ENCODE measurements around the gene SREBF2.

The SREBF2 gene

DNA sequence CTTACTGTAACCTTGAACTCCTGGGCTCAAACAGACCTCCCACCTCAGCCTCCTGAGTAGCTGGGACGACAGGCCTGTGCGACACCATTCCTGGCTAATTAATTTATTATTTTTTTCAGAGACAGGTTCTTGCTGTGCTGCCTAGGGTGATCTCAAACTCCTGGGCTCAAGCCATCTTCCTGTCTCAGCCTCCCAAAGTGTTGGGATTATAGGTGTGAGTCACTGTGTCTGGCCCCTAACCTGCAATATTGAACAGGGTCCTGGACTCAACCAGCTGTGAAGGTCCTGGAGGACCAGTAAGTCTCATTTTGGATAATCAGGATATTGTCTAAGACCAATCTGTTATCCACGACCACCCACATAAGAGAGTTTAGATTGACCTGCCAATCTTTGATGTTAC is 17.2 kb upstream of the SREBF2 start:
- DNase-seq (ENCODE audit: low spot score) = no peak
- TF ChIP-seq, protein P1, sequence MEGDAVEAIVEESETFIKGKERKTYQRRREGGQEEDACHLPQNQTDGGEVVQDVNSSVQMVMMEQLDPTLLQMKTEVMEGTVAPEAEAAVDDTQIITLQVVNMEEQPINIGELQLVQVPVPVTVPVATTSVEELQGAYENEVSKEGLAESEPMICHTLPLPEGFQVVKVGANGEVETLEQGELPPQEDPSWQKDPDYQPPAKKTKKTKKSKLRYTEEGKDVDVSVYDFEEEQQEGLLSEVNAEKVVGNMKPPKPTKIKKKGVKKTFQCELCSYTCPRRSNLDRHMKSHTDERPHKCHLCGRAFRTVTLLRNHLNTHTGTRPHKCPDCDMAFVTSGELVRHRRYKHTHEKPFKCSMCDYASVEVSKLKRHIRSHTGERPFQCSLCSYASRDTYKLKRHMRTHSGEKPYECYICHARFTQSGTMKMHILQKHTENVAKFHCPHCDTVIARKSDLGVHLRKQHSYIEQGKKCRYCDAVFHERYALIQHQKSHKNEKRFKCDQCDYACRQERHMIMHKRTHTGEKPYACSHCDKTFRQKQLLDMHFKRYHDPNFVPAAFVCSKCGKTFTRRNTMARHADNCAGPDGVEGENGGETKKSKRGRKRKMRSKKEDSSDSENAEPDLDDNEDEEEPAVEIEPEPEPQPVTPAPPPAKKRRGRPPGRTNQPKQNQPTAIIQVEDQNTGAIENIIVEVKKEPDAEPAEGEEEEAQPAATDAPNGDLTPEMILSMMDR (IDR thresholded peaks at IDR 0.05; ENCODE audit: extremely low read depth, missing control alignments) = no peak

DNA sequence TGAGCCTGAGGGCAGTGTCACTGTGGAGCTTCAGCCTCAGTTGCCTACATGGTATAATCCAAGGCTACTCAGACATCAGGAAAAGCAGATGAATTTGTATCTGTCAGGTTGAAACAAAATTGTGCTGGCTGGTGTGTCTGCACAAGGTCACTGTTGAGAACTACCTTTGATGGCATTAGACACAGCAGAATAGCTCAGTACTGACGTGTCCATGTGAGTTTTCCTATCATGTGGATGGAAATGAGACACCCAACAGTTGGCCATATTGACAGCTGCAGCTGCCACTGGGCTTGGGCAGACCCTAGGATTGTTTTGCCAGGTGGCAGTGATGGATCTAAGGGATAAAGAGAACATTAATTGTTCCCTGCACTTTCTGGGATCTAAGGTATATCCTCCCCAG is 16.7 kb upstream of the SREBF2 start:
- no peak for DNase-seq (ENCODE audit: low spot score)

DNA sequence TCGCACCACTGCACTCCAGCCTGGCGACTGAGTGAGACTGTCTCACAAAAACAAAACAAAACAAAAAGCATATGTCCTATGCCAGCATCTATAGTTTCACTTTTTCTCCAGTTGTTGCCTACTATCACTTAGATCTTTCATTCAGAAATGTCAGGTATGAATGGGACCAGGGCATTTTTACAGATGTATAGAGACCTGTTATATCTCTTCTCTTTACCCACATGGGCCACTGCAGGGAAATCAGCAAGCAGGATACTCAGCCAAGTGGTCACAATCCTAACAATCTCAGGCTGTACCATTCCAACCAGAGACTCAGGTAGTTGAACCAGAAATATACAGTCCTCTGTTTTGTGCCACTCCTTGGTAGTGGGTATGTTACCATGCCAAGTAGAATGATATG is 16.0 kb upstream of the SREBF2 start:
- TF ChIP-seq, protein P1 (IDR thresholded peaks at IDR 0.05; ENCODE audit: extremely low read depth, missing control alignments) = no peak
- no peak for DNase-seq (ENCODE audit: low spot score)

More for the DNA sequence above, 16.7 kb upstream of the SREBF2 start:
- TF ChIP-seq, protein P1 (IDR thresholded peaks at IDR 0.05; ENCODE audit: extremely low read depth, missing control alignments) = no peak

DNA sequence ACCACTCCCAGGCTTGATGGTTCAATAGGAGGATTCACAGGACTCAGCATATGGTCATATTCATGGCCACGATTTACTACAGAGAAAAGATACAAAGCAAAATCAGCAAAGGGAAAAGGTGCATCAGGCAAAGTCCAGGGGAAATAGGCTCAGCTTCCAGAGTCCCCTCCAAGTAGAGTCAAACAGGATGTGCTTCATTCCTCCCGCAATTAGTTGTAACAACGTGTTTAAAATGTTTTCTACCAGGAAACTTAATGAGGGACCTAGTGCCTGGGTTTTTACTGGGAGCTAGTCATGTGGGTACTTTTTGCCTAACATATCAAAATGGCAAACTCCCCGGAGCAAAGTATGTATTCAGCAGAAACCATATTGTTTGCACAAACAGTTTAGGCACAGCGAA is 14.9 kb upstream of the SREBF2 start:
- TF ChIP-seq, protein P1 (IDR thresholded peaks at IDR 0.05; ENCODE audit: extremely low read depth, missing control alignments) = no peak

DNA sequence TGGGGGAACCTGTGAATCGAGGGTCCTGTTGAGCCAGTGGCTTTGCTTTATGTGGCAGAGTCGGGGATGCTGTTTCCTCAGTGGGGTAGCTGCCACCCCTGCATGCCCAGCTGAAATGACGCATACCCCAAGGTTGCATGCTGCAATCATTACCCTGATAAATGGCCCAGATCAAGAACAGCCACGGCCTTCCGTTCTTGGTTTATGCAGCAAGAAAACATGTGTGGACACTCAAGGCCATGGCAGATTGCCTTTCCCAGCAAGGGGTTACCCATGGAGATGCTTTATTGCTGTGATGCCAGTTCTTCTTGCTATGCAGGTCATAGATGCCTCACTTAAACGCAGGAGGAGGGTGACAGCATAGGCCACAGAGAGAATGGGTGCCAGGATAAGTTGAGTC is 14.3 kb upstream of the SREBF2 start:
- TF ChIP-seq, protein P1 (IDR thresholded peaks at IDR 0.05; ENCODE audit: extremely low read depth, missing control alignments) = no peak
- no peak for DNase-seq (ENCODE audit: low spot score)

More for the DNA sequence above, 14.9 kb upstream of the SREBF2 start:
- DNase-seq (ENCODE audit: low spot score) = no peak

DNA sequence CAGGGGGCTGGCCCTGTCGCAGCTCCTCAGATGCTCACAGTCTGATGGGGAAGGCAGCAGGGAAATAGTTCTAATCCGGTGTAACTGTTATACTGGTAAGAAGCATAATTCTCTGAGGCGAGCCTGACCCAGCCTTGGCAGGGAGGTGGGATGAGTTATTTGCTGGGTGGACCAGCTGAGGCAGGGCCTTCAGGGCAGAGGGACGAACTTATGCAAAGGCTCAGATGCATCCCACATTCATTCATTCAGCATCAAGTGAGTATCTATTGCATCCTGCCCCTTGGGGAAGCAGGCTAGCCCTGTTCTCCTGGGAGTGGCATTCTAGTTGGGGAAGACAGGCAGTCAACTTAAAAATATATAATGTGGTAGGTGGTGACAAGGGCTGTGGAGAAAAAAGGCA is 13.6 kb upstream of the SREBF2 start:
- TF ChIP-seq, protein P1 (IDR thresholded peaks at IDR 0.05; ENCODE audit: extremely low read depth, missing control alignments) = no peak
- no peak for DNase-seq (ENCODE audit: low spot score)

DNA sequence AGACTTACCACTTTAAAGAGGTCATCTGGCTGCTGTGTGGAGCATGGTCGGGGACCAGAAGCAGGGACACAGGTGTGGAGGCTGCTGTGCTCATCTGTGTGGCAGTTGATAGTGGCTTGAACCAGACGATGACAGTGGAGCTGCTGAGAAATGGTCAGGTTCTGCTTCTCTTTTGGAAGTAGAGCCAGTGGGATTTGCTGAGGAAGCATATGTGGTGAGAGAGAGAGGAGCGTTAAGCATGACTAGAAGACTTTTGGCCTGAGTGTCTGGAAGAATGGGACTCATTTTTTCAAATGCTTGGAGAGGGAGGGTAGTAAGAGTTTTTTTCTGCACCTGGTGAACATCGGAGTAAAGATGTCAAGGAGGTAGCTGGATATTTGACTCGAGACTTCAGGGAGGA is 12.5 kb upstream of the SREBF2 start:
- DNase-seq (ENCODE audit: low spot score) = no peak
- TF ChIP-seq, protein P1 (IDR thresholded peaks at IDR 0.05; ENCODE audit: extremely low read depth, missing control alignments) = no peak
